Fibroblast of skin of abdomen (primary cell): Measurements from ENCODE around the gene RAD51B.

Experiments used
- DNase-seq: peaks from one replicate; pipeline ENCODE4 v3.0.0-alpha.2; 2013

RAD51B gene

GRCh38 chr14:68148763-68149162, 329.2 kb downstream of the RAD51B start:
- no peak for DNase-seq

- no peak for DNase-seq
Observed at GRCh38 chr14:68153275-68153674, 333.7 kb downstream of the RAD51B start.

- DNase-seq, result no peak
Observed at GRCh38 chr14:68154275-68154674, 334.7 kb downstream of the RAD51B start.

GRCh38 chr14:68157971-68158371, 338.4 kb downstream of the RAD51B start:
- peak; percentile 71 for DNase-seq

- no peak for DNase-seq
Observed at GRCh38 chr14:68158640-68159039, 339.1 kb downstream of the RAD51B start.

GRCh38 chr14:68159701-68160633, 340.4 kb downstream of the RAD51B start:
- DNase-seq, result no peak

- no peak for DNase-seq
Observed at GRCh38 chr14:68160779-68161546, 341.4 kb downstream of the RAD51B start.

GRCh38 chr14:68162887-68163286, 343.3 kb downstream of the RAD51B start:
- DNase-seq, result no peak

GRCh38 chr14:68164711-68165113, 345.1 kb downstream of the RAD51B start:
- no peak for DNase-seq

- DNase-seq, result no peak
Observed at GRCh38 chr14:68165274-68165843, 345.8 kb downstream of the RAD51B start.

GRCh38 chr14:68166731-68167382, 347.3 kb downstream of the RAD51B start:
- DNase-seq, result no peak

GRCh38 chr14:68167383-68168087, 348.0 kb downstream of the RAD51B start:
- no peak for DNase-seq

GRCh38 chr14:68168460-68169109, 349.0 kb downstream of the RAD51B start:
- no peak for DNase-seq

- DNase-seq, result no peak
Observed at GRCh38 chr14:68172216-68172615, 352.6 kb downstream of the RAD51B start.

GRCh38 chr14:68172627-68173026, 353.0 kb downstream of the RAD51B start:
- DNase-seq, result no peak

GRCh38 chr14:68173227-68173972, 353.8 kb downstream of the RAD51B start:
- DNase-seq, result no peak

- DNase-seq, result no peak
Observed at GRCh38 chr14:68174446-68174845, 354.9 kb downstream of the RAD51B start.

- no peak for DNase-seq
Observed at GRCh38 chr14:68176687-68177086, 357.1 kb downstream of the RAD51B start.

GRCh38 chr14:68177728-68178127, 358.1 kb downstream of the RAD51B start:
- DNase-seq, result no peak

GRCh38 chr14:68178282-68178681, 358.7 kb downstream of the RAD51B start:
- DNase-seq, result peak; percentile 44
